Measurements from ENCODE around the gene SUSD6. TPM values are rescaled to one million over a fixed set of nuclear protein-coding genes. Genes with fewer than 3 reads are reported as not detected.

The SUSD6 gene
- total RNA-seq, 1 experiment from 2014 or later, result 3.7 TPM

DNA sequence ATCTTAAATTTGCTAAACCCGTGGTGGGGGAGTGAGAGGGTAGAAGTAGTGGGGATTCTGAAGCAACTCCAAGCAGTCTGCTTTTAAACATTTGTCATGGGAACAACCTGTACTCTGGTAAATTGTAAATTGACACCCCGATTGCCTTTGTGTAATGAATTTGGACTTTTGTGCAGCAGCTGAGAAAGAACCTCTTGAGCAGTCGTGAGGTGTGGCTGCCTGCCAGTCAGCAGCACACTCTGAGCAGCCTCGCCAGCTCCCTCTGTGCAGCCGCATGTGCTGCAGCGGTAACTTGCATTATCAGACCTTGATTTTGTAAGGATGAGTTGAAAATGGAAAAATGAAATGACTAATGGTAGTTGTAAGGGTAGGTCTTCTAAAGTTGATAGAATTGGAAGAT lies 74.3 kb downstream of the SUSD6 start:
- no peak overlapping the region for H4K5ac ChIP-seq (ENCODE audit: insufficient read length, low read depth, low read length)
- H3K27ac ChIP-seq (ENCODE audit: insufficient read length, low read depth, low read length), result no peak overlapping the region
- H3T11ph ChIP-seq (ENCODE audit: low read length), result no peak overlapping the region
- H4K8ac ChIP-seq (replicated peaks; ENCODE audit: insufficient read length, low read depth, low read length), result no peak overlapping the region
- H3K4me3 Mint-ChIP-seq, result no peak overlapping the region
- H3K79me2 ChIP-seq (ENCODE audit: insufficient read depth, low read length), result no peaks in the 10 kb centered on the region
- H3K23me2 ChIP-seq (ENCODE audit: insufficient read length, low read depth, low read length, poor library complexity, severe bottlenecking), result no peaks in the 10 kb centered on the region
- no peaks in the 10 kb centered on the region for H3K27me3 Mint-ChIP-seq (ENCODE audit: low read depth)
- H3K23ac ChIP-seq (ENCODE audit: insufficient read length, low read depth, low read length), result no peak overlapping the region
- no peak overlapping the region for H2BK15ac ChIP-seq (ENCODE audit: low read depth, low read length)
- H3K4me1 ChIP-seq (ENCODE audit: insufficient read depth, low read length), result 0 out of 2 replicates have a peak, but pooled peaks cover 2% of the 10 kb centered on the region
- H3K9me3 Mint-ChIP-seq, result no peaks in the 10 kb centered on the region
- no peaks in the 10 kb centered on the region for H3K79me1 ChIP-seq (ENCODE audit: insufficient read depth, low read depth, low read length, poor library complexity, severe bottlenecking)
- H3K4ac ChIP-seq (ENCODE audit: low read depth, low read length), result no peak overlapping the region
- H2BK12ac ChIP-seq (ENCODE audit: insufficient read length, low read depth, low read length), result no peak overlapping the region
- no peaks in the 10 kb centered on the region for H4K20me1 ChIP-seq (ENCODE audit: control insufficient read depth, insufficient read depth, insufficient read length)
- H3K9me3 ChIP-seq (ENCODE audit: control insufficient read depth, low read depth, low read length), result no peaks in the 10 kb centered on the region
- no peak for DNase-seq
- H2BK120ac ChIP-seq (ENCODE audit: low read depth, low read length, poor library complexity, severe bottlenecking), result no peak overlapping the region
- H3K36me3 Mint-ChIP-seq (ENCODE audit: insufficient read depth in 1 of 3, low read depth in 3 of 3), result no peaks in the 10 kb centered on the region
- no peak overlapping the region for H3K14ac ChIP-seq (ENCODE audit: insufficient read depth, low read length)
- H3K4me1 Mint-ChIP-seq, result peaks cover 20 to 24% of the 10 kb centered on the region in 2 experiments
- H2BK5ac ChIP-seq (ENCODE audit: insufficient read length, low read length), result no peak overlapping the region
- H3K27me3 ChIP-seq (ENCODE audit: insufficient read depth, low read length), result no peaks in the 10 kb centered on the region
- H2AFZ ChIP-seq (ENCODE audit: low read length), result no peak overlapping the region
- H3K27ac Mint-ChIP-seq, result peak overlapping the region in 1 of 3 experiments; percentile 21; a peak in 1 of 7 replicates
- H4K91ac ChIP-seq (ENCODE audit: insufficient read length, low read depth, low read length), result no peak overlapping the region
- TF ChIP-seq, protein P1, sequence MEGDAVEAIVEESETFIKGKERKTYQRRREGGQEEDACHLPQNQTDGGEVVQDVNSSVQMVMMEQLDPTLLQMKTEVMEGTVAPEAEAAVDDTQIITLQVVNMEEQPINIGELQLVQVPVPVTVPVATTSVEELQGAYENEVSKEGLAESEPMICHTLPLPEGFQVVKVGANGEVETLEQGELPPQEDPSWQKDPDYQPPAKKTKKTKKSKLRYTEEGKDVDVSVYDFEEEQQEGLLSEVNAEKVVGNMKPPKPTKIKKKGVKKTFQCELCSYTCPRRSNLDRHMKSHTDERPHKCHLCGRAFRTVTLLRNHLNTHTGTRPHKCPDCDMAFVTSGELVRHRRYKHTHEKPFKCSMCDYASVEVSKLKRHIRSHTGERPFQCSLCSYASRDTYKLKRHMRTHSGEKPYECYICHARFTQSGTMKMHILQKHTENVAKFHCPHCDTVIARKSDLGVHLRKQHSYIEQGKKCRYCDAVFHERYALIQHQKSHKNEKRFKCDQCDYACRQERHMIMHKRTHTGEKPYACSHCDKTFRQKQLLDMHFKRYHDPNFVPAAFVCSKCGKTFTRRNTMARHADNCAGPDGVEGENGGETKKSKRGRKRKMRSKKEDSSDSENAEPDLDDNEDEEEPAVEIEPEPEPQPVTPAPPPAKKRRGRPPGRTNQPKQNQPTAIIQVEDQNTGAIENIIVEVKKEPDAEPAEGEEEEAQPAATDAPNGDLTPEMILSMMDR (conservative IDR thresholded peaks at IDR 0.05), result no peak
- H3K9ac ChIP-seq (ENCODE audit: extremely low read depth, insufficient read length, low read length), result no peak overlapping the region
- WGBS (ENCODE audit: extremely low coverage, insufficient read length, low lambda C conversion rate), result no CpG with 5 or more reads among the region's 6 CpGs
- H3K18ac ChIP-seq (ENCODE audit: insufficient read length, low read depth, low read length), result no peak overlapping the region
- no peak overlapping the region for H2BK20ac ChIP-seq (ENCODE audit: low read depth, low read length, poor library complexity, severe bottlenecking)
- no peak overlapping the region for H3K56ac ChIP-seq (ENCODE audit: insufficient read length, low read depth, low read length)
- H2AK5ac ChIP-seq (ENCODE audit: insufficient read length, low read length), result no peak overlapping the region
- no peak overlapping the region for H3K4me2 ChIP-seq (ENCODE audit: insufficient read depth, insufficient read length, low read length)
